Panc1 (cell line): ENCODE data around the gene LONP1. TPM values are rescaled to one million over a fixed set of nuclear protein-coding genes. Genes with fewer than 3 reads are reported as not detected.
A peak's percentile ranks its signal among the peaks of the same experiment; 100 is the strongest.

Experiments
- ATAC-seq: fragments of 200-7000 bp; cut with Tn5 transposase; 2 replicates; pipeline ENCODE4 v1.9.1; 2020; ENCODE audit warnings: mild to moderate bottlenecking, moderate library complexity
- Bru-seq: library from RNA; stranded (reverse); fragments of 400-500 nt; gene quantifications from one replicate; lab custom pipeline; 2021; lab: Mats Ljungman, UMichigan
- BruChase-seq, 2 experiments: library from RNA; stranded (reverse); fragments of 400-500 nt; gene quantifications; one replicate each; lab custom pipeline; 2021; lab: Mats Ljungman, UMichigan
- BruUV-seq: library from RNA; stranded (reverse); fragments of 400-500 nt; replicated peaks from 2 replicates; lab custom pipeline; 2021; lab: Mats Ljungman, UMichigan
- CTCF ChIA-PET: fragments of 300-600 bp; sonication (Branson Sonifier 250); formaldehyde crosslinking; loops from one replicate; lab custom pipeline; 2022; ENCODE audit warnings: antibody characterized with exemption; lab: Charles Lee
- POLR2A ChIA-PET: fragments of 300-600 bp; sonication (Branson Sonifier 250); formaldehyde crosslinking; loops from one replicate; lab custom pipeline; 2022; ENCODE audit warnings: antibody characterized with exemption; lab: Charles Lee
- DNase-seq: peaks from one replicate; pipeline ENCODE4 v3.0.0-alpha.2; 2010; ENCODE audit warnings: low read depth, low spot score
- H3K27ac ChIP-seq: 2 replicates; pipeline ENCODE4 v1.5.1; 2011; ENCODE audit warnings: mild to moderate bottlenecking, low read length, inconsistent platforms
- H3K27me3 ChIP-seq: fragments of 200-500 bp; sonication (Bioruptor generic); 2 replicates; pipeline ENCODE4 v1.6.0; 2014; ENCODE audit warnings: low read length, inconsistent platforms; ENCODE audit not compliant: control insufficient read depth, insufficient read depth
- H3K36me3 ChIP-seq: fragments of 200-500 bp; sonication (Bioruptor generic); 2 replicates; pipeline ENCODE4 v1.5.1; 2014; ENCODE audit warnings: inconsistent platforms, mild to moderate bottlenecking, low read length, moderate library complexity; ENCODE audit not compliant: control insufficient read depth, insufficient read depth
- H3K4me1 ChIP-seq: 2 replicates; pipeline ENCODE4 v1.5.1; 2011; ENCODE audit warnings: inconsistent platforms, mild to moderate bottlenecking, low read length, moderate library complexity; ENCODE audit not compliant: control insufficient read depth, insufficient read depth
- H3K4me3 ChIP-seq, 2 experiments: 2 replicates each; pipeline ENCODE4 v1.5.1; 2011 to 2012; ENCODE audit warnings: low read depth in 2 of 2, low read length in 2 of 2, mild to moderate bottlenecking in 2 of 2, inconsistent platforms in 1 of 2, moderate library complexity in 1 of 2
- H3K9me3 ChIP-seq: fragments of 200-500 bp; sonication (Bioruptor generic); 2 replicates; pipeline ENCODE4 v1.5.1; 2014; ENCODE audit warnings: low read depth, mild to moderate bottlenecking, inconsistent platforms, low read length, moderate library complexity; ENCODE audit not compliant: control insufficient read depth, insufficient read depth
- POLR2AphosphoS5 ChIP-seq: IDR thresholded peaks from 2 replicates; pipeline ENCODE4 v1.6.1; 2012; ENCODE audit warnings: mild to moderate bottlenecking, low read depth, low read length, moderate library complexity
- SIN3A ChIP-seq: IDR thresholded peaks from 2 replicates; pipeline ENCODE4 v1.6.1; 2012; ENCODE audit warnings: low read depth, mild to moderate bottlenecking, low read length, moderate library complexity, borderline replicate concordance; ENCODE audit not compliant: insufficient read depth
- TCF7L2 ChIP-seq: IDR thresholded peaks from 2 replicates; pipeline ENCODE4 v1.6.1; 2011; ENCODE audit warnings: mild to moderate bottlenecking, low read depth, low read length, inconsistent platforms
- in situ Hi-C: cut with HindIII; loops from 2 replicates; pipeline ENCODE4 v1.10.0; 2016; ENCODE audit warnings: low sequenced_read_pairs, low pct_unique_long_range_greater_than_20kb
- intact Hi-C: fragments of 100-400 bp; cut with micrococcal nuclease; formaldehyde crosslinking; loops from one replicate; pipeline ENCODE4 v1.10.0; 2022; ENCODE audit not compliant: unreplicated experiment
- long read RNA-seq: library from polyadenylated mRNA; unstranded; transcript quantifications from one replicate; pipeline ENCODE4 v2.0.0, GENCODE V29; 2021; ENCODE audit not compliant: unreplicated experiment
- polyA plus RNA-seq: library from polyadenylated mRNA; unstranded; fragments of >200 nt; gene quantifications from one replicate; pipeline ENCODE4 v1.2.1, GENCODE V29; 2012; ENCODE audit warnings: missing spikeins; ENCODE audit not compliant: insufficient read length
- total RNA-seq: library from RNA; stranded (reverse); gene quantifications from one replicate; pipeline ENCODE4 v1.2.1, GENCODE V29; 2021; ENCODE audit not compliant: unreplicated experiment
- TF ChIP-seq, protein P1 (sequence below): fragments of 450-650 bp; IDR thresholded peaks from 2 replicates; pipeline ENCODE4 v1.5.1; 2017; ENCODE audit warnings: mild to moderate bottlenecking
- TF ChIP-seq, protein P2 (sequence below), 2 experiments: IDR thresholded peaks; 2 replicates each; pipeline ENCODE4 v1.6.1; 2011 to 2012; ENCODE audit warnings: low read depth in 2 of 2, control low read depth in 1 of 2, low read length in 1 of 2, mild to moderate bottlenecking in 1 of 2, moderate library complexity in 1 of 2; ENCODE audit not compliant: insufficient read depth in 1 of 2

Gene LONP1, protein sequence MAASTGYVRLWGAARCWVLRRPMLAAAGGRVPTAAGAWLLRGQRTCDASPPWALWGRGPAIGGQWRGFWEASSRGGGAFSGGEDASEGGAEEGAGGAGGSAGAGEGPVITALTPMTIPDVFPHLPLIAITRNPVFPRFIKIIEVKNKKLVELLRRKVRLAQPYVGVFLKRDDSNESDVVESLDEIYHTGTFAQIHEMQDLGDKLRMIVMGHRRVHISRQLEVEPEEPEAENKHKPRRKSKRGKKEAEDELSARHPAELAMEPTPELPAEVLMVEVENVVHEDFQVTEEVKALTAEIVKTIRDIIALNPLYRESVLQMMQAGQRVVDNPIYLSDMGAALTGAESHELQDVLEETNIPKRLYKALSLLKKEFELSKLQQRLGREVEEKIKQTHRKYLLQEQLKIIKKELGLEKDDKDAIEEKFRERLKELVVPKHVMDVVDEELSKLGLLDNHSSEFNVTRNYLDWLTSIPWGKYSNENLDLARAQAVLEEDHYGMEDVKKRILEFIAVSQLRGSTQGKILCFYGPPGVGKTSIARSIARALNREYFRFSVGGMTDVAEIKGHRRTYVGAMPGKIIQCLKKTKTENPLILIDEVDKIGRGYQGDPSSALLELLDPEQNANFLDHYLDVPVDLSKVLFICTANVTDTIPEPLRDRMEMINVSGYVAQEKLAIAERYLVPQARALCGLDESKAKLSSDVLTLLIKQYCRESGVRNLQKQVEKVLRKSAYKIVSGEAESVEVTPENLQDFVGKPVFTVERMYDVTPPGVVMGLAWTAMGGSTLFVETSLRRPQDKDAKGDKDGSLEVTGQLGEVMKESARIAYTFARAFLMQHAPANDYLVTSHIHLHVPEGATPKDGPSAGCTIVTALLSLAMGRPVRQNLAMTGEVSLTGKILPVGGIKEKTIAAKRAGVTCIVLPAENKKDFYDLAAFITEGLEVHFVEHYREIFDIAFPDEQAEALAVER
- total RNA-seq (93.0 TPM), Bru-seq, nascent RNA (percentile 72 among the genes with signal in this experiment), BruChase-seq, experiment 1, labeled RNA remaining after a 2-hour chase (percentile 77 among the genes with signal in this experiment), BruChase-seq, experiment 2, labeled RNA remaining after a 6-hour chase (percentile 82 among the genes with signal in this experiment)
- polyA plus RNA-seq, result 250 TPM
- long read RNA-seq, transcript LONP1-201 (18 exons, 3,236 nt), result major isoform, 234 of 327 reads
- long read RNA-seq, partial matches to known transcripts, result 62 of 327 reads
- long read RNA-seq, other reads (novel, unspliced or antisense), result 29 of 327 reads

DNA sequence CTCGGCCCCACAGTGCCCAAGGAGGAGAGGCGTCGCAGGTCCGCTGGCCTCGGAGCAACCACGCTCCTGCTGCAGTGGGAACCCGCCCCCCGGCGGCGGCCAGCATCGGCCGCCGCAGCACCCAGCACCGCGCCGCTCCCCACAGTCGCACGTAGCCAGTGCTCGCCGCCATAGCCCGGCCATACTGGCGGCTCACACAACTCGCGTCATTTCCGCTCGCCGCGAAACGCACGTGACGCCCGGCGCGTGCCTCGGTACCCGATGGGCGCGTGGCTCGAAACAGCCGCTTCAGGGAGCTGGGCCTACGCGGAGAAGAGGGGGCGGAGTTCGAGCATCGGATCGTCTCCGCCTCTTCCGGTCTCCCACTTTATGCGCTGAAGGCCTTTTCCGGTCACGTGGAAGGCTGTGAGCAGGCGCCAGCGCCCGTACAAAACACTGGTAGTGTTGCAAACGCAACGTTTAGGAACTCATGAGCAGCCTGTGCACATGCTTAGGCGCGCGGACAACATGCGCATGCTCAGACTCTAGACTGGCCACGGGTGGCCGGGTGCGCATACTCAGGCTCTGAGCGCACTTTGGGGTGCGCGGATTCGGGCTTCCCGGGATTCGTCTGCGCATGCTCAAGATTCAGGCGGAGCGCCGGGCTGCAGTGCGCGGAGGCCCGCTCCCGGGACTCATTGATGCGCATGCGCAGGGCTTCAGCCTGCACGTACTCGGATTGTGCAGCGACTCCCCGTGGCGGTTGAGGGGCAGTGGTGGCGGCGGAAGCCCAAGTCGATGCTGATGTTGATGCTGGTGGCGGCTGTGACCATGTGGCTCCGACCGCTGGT lies at the start of gene LONP1, which contains the start of gene CATSPERD:
Gene LONP1 (minus strand): TSS at position 186 of the 830 bp plus-strand sequence. CDS start 14 bp downstream, at position 172.
Gene CATSPERD (plus strand): TSS at position 677 of the 830 bp plus-strand sequence. CDS start 101 bp downstream, at position 778.
- ATAC-seq (peak; percentile 97), DNase-seq (peak; percentile 87)
- intact Hi-C loops, result no loop called here
- peaks cover 3% of the 10 kb centered on the region; the same call in 1 of the 2 replicates for H3K36me3 ChIP-seq
- H3K4me3 ChIP-seq, result peak within 1 kb of the TSS; percentile 96 to 98
- CTCF ChIA-PET, result interaction anchor here (0.6 to 0.7 kb wide), 2 partner anchors 9 to 882 kb away, joined by 3 to 7 read pairs; no protein-coding TSS in a partner anchor
- peaks cover 8% of the 10 kb centered on the region; the same call in 1 of the 2 replicates for H3K4me1 ChIP-seq
- peak within 1 kb of the TSS; percentile 96 for H3K27ac ChIP-seq
- BruUV-seq, result no TSS peak
- no peaks in the 10 kb centered on the region for H3K27me3 ChIP-seq
- in situ Hi-C loops, result no loop called here
- POLR2A ChIA-PET, result interaction anchor here (0.6 to 0.7 kb wide), 5 partner anchors 22 to 636 kb away, joined by 3 to 12 read pairs (median 5); no protein-coding TSS in a partner anchor
- no peaks in the 10 kb centered on the region for H3K9me3 ChIP-seq
- TF ChIP-seq, protein P1, sequence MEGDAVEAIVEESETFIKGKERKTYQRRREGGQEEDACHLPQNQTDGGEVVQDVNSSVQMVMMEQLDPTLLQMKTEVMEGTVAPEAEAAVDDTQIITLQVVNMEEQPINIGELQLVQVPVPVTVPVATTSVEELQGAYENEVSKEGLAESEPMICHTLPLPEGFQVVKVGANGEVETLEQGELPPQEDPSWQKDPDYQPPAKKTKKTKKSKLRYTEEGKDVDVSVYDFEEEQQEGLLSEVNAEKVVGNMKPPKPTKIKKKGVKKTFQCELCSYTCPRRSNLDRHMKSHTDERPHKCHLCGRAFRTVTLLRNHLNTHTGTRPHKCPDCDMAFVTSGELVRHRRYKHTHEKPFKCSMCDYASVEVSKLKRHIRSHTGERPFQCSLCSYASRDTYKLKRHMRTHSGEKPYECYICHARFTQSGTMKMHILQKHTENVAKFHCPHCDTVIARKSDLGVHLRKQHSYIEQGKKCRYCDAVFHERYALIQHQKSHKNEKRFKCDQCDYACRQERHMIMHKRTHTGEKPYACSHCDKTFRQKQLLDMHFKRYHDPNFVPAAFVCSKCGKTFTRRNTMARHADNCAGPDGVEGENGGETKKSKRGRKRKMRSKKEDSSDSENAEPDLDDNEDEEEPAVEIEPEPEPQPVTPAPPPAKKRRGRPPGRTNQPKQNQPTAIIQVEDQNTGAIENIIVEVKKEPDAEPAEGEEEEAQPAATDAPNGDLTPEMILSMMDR, result peak; percentile 90
- TF ChIP-seq, protein P2, sequence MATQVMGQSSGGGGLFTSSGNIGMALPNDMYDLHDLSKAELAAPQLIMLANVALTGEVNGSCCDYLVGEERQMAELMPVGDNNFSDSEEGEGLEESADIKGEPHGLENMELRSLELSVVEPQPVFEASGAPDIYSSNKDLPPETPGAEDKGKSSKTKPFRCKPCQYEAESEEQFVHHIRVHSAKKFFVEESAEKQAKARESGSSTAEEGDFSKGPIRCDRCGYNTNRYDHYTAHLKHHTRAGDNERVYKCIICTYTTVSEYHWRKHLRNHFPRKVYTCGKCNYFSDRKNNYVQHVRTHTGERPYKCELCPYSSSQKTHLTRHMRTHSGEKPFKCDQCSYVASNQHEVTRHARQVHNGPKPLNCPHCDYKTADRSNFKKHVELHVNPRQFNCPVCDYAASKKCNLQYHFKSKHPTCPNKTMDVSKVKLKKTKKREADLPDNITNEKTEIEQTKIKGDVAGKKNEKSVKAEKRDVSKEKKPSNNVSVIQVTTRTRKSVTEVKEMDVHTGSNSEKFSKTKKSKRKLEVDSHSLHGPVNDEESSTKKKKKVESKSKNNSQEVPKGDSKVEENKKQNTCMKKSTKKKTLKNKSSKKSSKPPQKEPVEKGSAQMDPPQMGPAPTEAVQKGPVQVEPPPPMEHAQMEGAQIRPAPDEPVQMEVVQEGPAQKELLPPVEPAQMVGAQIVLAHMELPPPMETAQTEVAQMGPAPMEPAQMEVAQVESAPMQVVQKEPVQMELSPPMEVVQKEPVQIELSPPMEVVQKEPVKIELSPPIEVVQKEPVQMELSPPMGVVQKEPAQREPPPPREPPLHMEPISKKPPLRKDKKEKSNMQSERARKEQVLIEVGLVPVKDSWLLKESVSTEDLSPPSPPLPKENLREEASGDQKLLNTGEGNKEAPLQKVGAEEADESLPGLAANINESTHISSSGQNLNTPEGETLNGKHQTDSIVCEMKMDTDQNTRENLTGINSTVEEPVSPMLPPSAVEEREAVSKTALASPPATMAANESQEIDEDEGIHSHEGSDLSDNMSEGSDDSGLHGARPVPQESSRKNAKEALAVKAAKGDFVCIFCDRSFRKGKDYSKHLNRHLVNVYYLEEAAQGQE (IDR thresholded peaks at IDR 0.05; ENCODE audit: insufficient read depth in 1 of 2, low read depth in 2 of 2, low read length in 1 of 2), result 0 out of 4 replicates have a peak, but pooled peaks of 1 of the 2 experiments have one; percentile 27
- TF ChIP-seq POLR2AphosphoS5 (peak; percentile 73), TCF7L2 (no peak), SIN3A (0 out of 2 replicates have a peak, but pooled peaks have one; percentile 30)
